NOMO-1 treated with dmso at 0.1 percent for 144 hours (cell line): ENCODE data around the gene TEX14.
"Not testable (repeated sequence)": the region's sequence is repeated elsewhere in the genome, so short reads cannot be mapped to it uniquely, and the experiment has no call there.

Source experiments
- DNase-seq: peaks from one replicate; lab custom pipeline; 2025; ENCODE audit not compliant: unreplicated experiment; lab: John Stamatoyannopoulos, UW

Gene TEX14

DNA sequence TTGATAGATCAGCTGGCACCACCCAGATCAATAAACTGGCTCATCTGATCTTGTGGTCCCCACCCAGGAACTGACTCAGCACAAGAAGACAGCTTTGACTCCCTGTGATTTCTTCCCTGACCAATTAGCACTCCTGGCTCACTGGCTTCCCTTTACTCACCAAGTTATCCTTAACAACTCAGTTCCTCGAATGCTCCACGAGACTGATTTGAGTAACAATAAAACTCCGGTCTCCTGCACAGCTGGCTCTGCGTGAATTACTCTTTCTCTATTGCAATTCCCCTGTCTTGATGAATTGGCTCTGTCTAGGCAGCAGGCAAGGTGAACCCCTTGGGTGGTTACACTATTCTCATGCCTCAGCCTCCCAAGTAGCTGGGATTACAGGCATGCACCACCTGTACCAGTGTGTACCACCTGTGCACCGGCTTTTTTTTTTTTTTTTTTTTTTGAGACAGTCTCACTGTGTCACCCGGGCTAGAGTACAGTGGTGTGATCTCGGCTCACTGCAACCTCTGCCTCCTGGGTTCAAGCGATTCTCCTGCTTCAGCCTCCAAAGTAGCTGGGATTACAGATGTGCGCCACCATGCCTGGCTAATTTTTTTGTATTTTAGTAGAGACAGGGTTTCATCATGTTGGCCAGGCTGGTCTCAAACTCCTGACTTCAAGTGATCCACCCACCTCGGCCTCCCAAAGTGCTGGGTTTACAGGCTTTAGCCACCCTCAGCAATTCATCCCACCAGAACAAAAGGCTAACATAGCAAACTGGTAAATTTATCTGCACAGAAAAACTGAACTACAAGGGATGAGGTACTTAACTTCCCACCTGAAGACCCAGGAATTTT lies 33.7 kb downstream of the TEX14 start:
- DNase-seq: not testable (repeated sequence)

DNA sequence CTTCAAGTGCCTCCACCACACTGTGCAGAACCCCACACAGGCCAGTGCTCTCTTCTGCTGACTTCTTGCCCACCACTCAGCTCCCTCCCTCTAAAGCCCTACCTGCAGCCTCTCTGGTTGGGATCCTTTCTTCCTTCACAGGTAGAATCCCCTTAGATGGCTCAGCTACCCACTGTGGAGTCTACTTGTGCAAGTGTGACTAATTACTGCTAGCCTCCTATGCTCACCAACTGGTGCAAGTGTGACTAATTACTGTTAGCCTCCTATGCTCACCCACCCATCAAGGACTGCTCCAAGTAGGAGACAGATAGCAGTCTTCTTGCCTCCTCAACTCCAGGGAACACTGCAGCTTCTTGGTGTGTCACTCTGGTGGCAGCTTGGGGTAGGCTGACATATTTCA lies 43.6 kb downstream of the TEX14 start:
- DNase-seq: no peak

DNA sequence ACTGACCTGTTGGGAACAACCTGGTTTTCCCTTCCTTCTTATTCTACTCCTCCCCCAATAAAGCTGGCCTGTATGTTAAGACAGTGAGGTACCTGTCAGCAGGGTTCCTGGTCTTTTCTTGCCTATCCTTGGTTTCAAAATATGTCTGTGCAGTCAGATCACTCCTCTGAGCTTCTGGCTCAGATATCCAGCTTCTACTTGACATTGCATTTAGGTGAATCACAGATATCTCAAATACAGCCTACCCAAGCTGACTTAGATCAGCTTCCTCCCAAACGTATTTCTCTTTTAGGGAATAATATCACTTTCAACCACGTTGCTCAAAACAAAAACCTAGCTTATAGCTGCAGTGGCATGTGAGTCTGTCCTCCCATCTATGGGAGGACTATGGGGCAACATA lies 48.7 kb downstream of the TEX14 start:
- no peak for DNase-seq

DNA sequence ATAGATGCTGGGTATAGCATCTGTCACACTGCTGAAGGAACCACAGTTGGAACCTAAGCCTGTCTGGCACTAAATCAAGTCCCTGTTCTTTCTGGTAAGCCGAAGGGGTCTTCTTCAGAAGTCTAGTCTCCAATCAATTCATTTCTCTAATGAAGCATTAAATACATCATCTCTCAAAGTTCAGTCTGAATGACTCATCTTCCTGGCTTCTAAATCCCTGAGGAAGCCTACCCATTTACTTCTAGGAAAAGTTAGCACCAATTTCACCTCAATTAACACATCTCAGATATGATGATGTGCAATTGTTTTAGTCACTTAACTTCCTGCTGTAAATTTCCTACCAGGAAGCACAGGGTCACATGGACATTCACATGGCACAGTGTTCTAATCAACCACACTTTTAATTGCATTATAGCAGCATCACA lies 49.9 kb downstream of the TEX14 start:
- no peak for DNase-seq

DNA sequence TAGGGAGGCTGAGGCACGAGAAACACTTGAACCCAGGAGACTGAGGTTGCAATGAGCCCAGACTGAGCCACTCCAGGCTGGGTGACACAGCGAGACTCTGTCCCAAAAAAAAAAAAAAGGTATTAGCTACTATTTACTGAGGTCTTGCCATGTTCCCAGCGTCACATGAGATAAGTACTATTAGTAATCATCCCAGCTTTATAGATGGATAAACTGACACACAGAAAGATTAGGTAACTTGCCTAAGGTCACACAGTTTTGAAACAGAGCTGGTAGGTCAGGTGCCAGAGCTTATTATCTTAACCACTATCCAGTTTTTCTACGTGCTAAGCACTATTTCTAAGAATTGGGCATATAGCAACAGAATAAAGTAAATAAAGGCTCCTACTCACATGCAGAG lies 51.6 kb downstream of the TEX14 start:
- no peak for DNase-seq

DNA sequence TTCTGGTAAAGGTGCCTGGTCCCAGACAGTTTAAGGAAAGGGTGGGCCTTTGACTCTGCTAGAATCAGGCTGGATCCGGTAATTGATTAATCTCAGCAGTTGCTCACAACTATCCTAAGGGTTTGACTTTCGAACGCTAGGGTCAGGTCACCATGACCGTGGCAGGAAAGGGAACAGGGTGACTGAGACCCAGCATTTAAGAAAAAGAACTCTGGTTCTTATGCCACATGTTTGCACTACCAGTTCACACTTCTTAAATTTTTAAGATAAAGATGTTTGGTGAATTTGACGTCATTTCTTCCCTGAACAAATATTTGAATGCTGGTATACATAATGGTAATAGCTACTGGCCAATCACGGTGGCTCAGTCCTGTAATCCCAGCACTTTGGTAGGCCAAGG lies 52.2 kb downstream of the TEX14 start:
- DNase-seq: no peak

DNA sequence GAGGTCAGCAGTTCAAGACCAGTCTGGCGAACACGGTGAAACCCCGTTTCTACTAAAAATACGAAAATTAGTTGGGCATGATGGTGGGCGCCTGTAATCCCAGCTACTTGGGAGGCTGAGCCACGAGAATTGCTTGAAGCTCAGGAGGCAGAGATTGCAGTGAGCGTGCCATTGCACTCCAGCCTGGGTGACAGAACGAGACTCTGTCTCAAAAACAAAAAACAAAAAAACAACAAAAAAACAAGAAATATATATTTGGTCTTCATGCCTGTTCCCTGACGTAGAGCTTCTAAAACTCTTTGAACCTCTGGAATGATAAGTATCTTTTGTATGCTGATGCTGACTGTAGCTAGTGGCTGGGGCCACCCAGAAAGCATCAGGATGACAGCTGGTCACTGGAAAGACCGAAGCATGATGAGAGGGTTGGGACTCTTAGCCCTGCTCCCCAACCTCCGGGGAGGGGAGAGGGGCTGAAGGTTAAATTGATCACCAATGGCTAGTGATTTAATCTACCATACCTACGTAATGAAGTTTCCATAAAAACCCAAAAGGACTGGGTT lies 54.8 kb downstream of the TEX14 start:
- no peak for DNase-seq

DNA sequence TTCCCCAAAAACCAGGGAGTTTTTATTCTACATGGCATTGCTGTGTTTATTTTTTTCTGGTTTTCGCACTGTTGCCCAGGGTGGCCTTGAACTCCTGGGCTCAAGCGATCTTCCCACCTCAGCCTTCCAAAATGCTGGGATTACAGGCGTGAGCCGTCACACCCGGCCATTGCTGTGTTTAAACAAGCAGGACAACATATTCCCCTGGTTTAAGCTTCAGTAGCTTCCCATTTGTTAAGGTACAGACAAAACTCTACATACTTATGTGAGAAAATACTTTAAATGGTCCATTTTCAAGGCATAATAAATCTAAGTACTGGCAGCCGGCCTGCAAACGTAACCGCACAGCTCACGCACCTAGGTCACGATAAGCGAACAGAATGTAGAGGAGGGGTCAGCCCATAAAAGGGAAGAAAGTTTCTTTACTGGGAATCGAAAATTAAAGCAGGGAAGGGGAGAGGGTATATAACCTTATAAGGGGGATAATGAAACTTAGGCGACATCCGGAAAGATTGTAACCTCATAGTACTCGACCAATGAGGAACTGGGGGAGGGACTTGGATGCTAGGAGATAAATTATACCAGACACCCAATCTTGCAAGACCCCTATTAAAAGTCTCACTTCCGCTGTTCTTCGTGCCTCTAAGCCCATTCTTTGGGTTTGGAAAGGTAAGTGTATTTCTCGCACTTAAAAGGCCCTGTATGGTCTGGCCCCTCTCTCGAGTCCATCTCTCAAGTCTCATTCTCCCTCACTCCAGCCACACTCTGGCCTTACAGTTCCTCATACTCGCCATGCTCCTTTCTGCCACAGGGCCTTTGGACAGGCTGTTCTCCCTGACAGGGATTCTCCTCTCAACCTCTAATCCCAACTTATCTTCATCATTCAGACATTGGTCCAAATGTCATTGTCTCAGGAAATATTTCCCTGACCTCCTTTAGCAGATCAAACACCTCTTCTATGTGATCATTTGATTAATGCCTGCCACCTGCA lies 59.2 kb downstream of the TEX14 start:
- DNase-seq: peak; percentile 37

DNA sequence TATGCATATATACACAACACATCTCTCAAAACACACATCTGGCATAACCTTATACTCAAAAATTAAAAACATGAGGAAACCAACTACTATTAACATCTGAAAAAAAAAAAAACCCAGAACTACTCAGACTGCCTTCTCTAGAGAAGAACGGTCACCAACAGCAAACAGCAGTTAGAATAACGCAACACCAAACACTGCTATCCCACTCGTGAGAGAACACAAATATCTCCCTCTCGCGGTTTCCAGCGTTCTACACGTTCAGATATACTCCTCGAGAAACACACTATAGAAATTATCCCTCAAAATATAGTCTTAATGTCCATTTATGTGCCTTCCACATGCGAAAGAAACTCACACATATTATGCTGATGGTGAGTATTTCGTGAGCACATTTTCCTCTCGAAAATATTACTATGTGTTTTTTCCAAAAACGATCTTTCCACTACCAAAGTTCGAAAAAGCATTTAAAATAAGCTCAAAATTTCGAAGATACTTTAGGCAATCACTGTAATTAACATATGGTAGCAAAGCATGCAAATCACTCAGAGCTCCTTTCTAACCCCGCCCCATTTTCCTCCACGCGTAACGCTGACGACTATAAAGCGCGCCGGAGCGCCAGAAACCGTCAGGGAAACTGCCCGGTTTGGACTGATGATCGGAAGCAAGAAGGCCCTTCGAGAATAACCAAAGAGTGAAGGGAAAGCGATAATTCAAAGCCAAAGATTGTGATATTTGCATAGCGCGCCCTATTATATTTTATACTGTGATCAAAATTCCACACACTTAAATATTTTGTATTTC lies 60.1 kb downstream of the TEX14 start:
- DNase-seq: peak; percentile 88

DNA sequence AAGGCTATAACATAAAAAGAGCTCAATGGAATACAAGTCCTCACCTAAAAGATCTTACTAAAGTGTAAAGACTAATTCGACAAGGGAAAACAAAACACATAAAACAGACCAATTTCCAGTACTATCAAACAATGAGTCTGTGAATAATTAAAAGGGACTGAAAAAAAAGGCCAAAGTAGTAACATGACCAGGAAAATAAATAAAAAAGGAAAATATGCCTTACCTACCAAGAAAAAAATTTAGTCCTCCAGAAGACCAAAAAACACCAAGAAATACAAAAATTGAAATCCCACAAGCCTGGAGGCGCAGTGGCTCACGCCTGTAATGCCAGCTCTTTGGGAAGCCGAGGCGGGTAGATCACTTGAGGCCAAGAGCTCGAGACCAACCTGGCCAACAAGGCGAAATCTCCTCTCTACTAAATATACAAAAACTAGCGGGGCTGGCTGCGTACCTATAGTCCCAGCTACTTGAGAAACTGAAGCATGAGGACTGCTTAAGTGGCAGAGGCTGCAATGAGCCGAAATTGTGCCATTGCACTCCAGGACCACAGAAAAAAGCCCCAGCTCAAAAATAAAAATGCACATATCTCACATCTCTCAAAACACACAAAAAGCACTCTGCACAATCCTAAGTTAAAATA lies 60.8 kb downstream of the TEX14 start:
- peak; percentile 59 for DNase-seq

DNA sequence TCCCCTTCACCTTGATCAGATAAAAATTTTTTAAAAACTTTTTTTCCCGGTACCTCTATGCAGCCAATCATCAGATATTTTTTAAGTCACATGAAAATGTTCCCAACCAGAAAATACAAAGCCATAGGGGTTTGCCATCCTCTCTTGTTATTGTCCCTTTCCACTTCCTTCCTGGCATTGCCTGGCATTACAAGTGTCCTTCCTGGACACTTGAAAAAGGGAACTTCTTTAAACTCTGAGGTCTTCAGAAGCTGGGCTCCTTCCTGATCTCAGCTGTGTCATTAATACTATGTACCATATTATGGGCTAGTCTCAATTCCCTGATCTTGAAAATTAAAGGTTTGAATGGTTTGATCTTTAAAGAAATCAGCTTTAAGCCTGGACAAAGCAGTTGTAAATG lies 64.9 kb downstream of the TEX14 start:
- DNase-seq: peak; percentile 11

DNA sequence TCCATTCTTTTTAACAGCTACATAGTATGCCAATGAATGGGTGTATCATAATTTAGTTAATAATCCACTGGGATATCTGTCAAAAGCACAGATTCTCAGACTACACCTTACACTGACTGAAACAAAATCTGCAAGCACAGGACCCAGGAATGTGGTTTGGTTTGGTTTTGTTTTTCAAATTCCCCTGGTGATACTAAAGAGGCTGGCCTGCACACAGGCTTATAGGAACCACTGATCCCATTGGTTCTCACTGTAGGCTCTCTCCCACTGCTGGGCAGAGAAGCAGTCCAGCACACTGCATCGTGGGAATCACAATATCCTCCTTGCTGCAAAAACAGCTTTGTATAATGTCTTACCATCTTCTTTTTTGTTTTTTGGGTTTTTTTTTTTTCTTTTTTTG lies 67.1 kb downstream of the TEX14 start:
- DNase-seq: no peak

DNA sequence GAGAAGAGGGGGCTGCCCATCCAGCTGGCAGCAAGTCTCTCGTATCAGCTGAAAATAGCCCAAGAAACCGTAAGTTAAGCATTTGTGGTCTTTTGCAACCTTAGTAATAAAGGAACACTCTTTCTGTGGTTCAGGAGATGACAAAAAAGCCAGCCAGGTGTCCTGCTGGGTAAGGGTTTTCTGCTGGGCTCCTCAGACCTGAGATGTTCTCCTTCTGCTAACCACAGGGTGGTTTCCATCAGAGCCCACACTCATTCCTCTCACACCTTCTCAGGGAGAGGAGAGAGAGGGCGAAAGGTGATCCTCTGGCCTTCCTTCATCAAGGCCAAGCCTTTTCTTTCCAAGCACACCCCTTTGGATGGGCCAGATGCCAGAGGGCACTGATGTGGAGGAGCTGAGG lies 70.7 kb downstream of the TEX14 start:
- DNase-seq: no peak

DNA sequence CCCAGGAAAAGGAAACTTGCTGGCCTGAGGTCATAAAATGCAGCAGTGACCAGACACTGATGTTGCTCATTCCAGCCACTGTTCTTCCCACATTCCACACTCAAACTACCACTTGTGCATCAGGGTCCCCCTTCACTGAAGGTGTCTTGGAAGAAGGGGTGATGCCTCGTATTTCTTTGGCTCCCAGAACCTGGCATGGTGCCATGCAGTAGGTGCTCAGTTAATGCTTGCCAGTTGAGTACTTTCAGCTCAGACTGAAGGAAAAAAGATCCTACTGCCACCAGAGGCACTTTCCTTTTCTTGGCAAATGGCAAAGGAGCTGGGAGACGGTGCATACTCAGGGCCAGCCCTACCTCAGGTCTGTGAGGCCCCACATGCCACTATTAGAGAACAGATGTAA lies 73.5 kb downstream of the TEX14 start:
- DNase-seq: no peak

DNA sequence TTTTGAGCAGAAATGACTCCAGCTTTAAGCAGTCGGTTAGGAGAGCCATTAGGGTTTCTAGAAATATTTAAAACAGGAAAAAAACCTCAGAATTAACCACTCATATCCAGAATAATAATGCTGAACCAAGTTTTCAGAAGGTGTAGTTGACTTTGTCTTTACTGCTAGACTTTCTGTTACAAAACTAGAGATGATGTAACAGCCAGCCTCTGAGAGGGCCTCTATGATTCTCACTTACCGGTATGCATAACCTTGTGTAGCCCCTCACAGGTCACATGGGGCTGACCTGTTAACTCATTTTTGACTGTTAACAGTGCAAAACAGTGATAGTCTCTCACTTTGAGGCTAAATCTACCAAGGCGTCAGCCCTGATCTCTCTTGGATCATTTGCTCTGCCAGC lies 74.3 kb downstream of the TEX14 start:
- no peak for DNase-seq

DNA sequence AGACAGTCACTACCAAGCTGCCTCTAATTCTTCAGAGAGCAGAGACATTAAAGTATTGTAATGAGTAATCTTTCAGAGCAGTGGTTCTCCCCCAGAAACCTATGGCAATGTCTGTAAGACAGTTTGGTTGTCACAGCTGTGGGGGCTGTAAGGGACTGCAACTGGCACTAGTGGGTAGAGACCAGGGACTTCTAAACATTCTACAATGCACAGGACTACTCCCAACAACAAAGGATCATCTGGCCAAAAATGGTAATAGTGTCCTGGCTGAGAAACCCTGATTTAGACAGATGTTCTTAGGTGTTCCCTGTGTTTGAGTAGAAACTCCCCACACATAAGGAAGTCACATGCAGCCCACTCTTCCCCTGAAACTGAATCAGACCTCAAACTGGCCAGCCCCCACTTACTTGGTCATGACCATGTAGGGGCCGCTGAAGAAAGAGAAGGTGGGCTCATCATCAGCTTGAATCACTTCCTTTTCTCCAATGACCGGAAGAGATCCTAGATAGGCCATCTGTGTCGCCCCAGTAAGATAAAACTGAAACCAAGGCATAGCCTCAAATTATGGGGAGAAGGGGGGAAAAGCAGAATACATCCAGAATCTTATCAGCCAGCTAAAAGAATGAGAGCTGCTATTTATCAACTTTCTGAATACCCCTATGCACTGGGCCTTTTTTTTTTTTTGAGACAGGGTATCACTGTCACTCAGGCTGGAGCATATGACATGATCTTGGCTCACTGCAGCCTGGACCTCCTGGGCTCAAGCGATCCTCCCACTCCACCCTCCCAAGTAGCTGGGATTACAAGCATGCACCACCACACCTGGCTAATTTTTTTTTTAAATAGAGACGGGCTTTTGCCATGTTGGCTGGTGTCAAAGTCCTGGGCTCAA lies 75.8 kb downstream of the TEX14 start:
- DNase-seq: no peak

DNA sequence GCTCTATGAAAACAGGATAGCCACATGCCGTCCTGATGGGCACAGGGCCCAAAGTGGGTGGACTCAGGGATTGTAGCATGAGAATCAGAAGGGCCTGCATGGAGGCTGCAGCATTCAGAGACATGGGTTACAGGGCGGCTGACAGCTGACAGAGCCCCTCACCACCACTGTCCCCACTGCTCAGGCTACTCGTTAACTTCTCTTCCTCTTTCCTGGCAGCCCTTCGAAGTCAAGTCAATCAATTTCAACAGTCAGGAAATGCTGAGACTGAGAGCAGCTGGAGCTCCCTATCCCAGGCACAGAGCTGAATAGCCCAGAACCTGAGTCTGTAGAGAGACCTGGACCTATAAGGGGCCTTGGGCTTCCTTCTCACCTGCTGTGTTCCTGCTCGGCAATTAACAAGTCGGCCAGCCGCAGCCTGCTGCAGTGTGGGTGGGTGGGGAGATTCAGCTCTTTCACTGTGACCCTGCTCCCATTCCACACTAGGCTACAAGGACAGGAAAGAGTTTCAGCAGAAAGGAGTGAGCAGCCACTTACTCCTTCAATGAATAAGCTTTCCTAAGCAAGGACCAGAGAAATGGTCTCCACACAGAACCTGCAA lies 76.9 kb downstream of the TEX14 start:
- DNase-seq: peak; percentile 17

DNA sequence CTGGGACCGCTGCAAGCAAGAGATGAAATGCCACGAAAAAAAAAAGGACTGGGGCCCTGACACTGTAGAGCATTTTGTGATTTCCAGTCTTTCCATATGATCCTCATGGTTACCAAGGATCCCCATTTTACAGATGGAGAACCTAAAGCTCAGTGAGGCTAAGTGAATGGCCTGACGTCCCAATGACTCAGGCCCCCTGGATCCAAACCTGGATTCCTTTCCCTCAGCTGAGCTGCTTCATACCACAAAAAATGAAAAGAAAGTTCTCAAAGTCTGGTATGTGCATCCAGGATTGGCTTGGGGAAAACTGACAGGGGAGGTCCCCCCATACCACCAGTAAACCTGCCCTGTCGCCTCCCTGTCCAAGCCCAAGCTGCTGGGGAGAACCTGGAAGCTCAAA lies 80.5 kb downstream of the TEX14 start:
- DNase-seq: no peak

DNA sequence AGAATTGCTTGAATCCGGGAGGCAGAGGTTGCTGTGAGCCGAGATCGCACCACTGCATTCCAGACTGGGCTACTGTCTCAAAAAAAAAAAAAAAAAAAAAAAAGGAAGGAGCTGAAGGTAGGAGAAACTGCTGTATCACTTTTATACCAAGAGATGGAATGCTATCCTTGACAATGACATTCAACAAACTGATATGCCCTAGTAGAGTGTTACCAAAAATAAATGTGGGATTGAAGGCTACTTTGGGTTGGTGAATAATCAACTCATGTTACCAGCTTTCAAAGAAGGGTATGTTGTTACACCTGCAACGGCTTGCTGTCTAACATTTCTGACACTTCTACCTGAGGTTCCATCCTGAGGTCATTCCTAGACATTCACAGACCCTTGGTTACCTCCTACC lies 84.9 kb downstream of the TEX14 start:
- DNase-seq: no peak
